SK-N-SH (cell line): ENCODE measurements around the gene ADAM33.

Experiments
- CTCF ChIP-seq: fragments of 200-600 bp; sonication (generic); IDR thresholded peaks from 2 replicates; pipeline ENCODE4 v1.6.1; 2017; ENCODE audit warnings: antibody characterized with exemption, mild to moderate bottlenecking, moderate library complexity
- EZH2phosphoT487 ChIP-seq: fragments of 200-600 bp; sonication (generic); IDR thresholded peaks from 2 replicates; pipeline ENCODE4 v1.6.1; 2017; ENCODE audit warnings: low read depth, mixed run types, mild to moderate bottlenecking, antibody characterized with exemption, moderate library complexity, borderline replicate concordance
- FOSL2 ChIP-seq: IDR thresholded peaks from 2 replicates; pipeline ENCODE4 v1.4.0; 2012; ENCODE audit warnings: low read depth, mild to moderate bottlenecking, moderate library complexity, borderline replicate concordance
- JUND ChIP-seq: IDR thresholded peaks from 2 replicates; pipeline ENCODE4 v1.4.0; 2012
- MAX ChIP-seq: IDR thresholded peaks from 2 replicates; pipeline ENCODE4 v1.4.0; 2012; ENCODE audit warnings: low read depth
- POLR2AphosphoS5 ChIP-seq: IDR thresholded peaks from 2 replicates; pipeline ENCODE4 v1.6.1; 2012; ENCODE audit warnings: low read depth, low read length
- SIN3A ChIP-seq: IDR thresholded peaks from 2 replicates; pipeline ENCODE4 v1.6.1; 2012; ENCODE audit warnings: low read depth, mild to moderate bottlenecking, low read length, moderate library complexity, borderline replicate concordance
- TAF1 ChIP-seq: IDR thresholded peaks from 2 replicates; pipeline ENCODE4 v1.6.1; 2012; ENCODE audit warnings: low read depth, mild to moderate bottlenecking, low read length, moderate library complexity, borderline replicate concordance
- TF ChIP-seq, protein P1 (sequence below): IDR thresholded peaks from 2 replicates; pipeline ENCODE4 v1.4.0; 2012; ENCODE audit warnings: low read depth, borderline replicate concordance

DNA sequence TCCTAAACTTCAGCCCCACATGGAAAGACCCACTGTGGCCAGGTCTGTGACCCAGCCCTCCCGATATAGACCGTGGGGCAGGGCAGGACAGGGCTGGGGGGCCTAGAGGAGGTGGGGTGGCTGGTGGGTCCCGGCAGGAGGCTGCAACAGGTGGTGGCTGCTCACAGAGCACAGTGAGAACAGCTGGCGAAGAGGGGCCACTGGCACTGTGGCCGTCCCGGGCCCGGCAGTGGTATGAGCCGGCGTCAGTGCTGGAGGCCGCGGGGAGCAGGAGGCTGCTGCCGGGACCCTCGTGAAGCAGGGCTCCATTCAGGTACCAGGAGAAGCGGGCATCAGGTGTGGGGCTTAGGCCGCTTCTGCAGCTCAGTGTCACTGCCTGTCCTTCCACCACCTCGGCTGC is 17.2 kb upstream of the ADAM33 start:
- TF ChIP-seq CTCF: no peak
- no peak for TF ChIP-seq EZH2phosphoT487
- no peak for TF ChIP-seq JUND
- TF ChIP-seq, protein P1, sequence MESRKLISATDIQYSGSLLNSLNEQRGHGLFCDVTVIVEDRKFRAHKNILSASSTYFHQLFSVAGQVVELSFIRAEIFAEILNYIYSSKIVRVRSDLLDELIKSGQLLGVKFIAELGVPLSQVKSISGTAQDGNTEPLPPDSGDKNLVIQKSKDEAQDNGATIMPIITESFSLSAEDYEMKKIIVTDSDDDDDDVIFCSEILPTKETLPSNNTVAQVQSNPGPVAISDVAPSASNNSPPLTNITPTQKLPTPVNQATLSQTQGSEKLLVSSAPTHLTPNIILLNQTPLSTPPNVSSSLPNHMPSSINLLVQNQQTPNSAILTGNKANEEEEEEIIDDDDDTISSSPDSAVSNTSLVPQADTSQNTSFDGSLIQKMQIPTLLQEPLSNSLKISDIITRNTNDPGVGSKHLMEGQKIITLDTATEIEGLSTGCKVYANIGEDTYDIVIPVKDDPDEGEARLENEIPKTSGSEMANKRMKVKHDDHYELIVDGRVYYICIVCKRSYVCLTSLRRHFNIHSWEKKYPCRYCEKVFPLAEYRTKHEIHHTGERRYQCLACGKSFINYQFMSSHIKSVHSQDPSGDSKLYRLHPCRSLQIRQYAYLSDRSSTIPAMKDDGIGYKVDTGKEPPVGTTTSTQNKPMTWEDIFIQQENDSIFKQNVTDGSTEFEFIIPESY: no peak
- TF ChIP-seq MAX: no peak
- TF ChIP-seq TAF1: no peak
- TF ChIP-seq POLR2AphosphoS5: no peak
- TF ChIP-seq SIN3A: no peak
- TF ChIP-seq FOSL2: no peak
